Trophoblast cell (in vitro differentiated cells and primary cell): ENCODE data around the gene EID3.
"Not testable (repeated sequence)": the region's sequence is repeated elsewhere in the genome, so short reads cannot be mapped to it uniquely, and the experiment has no call there.

Experiments
- DNase-seq, 2 donors: peaks; one replicate each; pipeline ENCODE4 v3.0.0-alpha.2; 2016
- H2AFZ ChIP-seq: 2 replicates; pipeline ENCODE4 v1.6.1; 2013; ENCODE audit warnings: low read length, moderate library complexity, mild to moderate bottlenecking; ENCODE audit not compliant: insufficient read depth, poor library complexity
- H2AK5ac ChIP-seq: 2 replicates; pipeline ENCODE4 v1.6.1; 2013; ENCODE audit warnings: mild to moderate bottlenecking, low read length
- H2BK120ac ChIP-seq: 2 replicates; pipeline ENCODE4 v1.6.1; 2013; ENCODE audit warnings: low read length, mild to moderate bottlenecking, moderate library complexity; ENCODE audit not compliant: insufficient read depth, poor library complexity
- H2BK12ac ChIP-seq: 2 replicates; pipeline ENCODE4 v1.6.1; 2013; ENCODE audit warnings: mild to moderate bottlenecking, low read length, moderate library complexity
- H2BK5ac ChIP-seq: 2 replicates; pipeline ENCODE4 v1.6.1; 2013; ENCODE audit warnings: low read length, low read depth, moderate library complexity, mild to moderate bottlenecking; ENCODE audit not compliant: poor library complexity
- H3K14ac ChIP-seq: 2 replicates; pipeline ENCODE4 v1.6.1; 2013; ENCODE audit warnings: mild to moderate bottlenecking, low read length
- H3K18ac ChIP-seq: 2 replicates; pipeline ENCODE4 v1.6.1; 2013; ENCODE audit warnings: mild to moderate bottlenecking, low read length
- H3K23ac ChIP-seq: 2 replicates; pipeline ENCODE4 v1.6.1; 2013; ENCODE audit warnings: low read length
- H3K27ac ChIP-seq: 2 replicates; pipeline ENCODE4 v1.5.1; 2013; ENCODE audit warnings: low read depth, mild to moderate bottlenecking, inconsistent platforms, low read length, moderate library complexity
- H3K27me3 ChIP-seq: 2 replicates; pipeline ENCODE4 v1.6.1; 2013; ENCODE audit warnings: inconsistent platforms, mild to moderate bottlenecking, low read length, moderate library complexity; ENCODE audit not compliant: insufficient read depth
- H3K36me3 ChIP-seq, 2 experiments: 1 replicate in 1 of 2; 2 replicates in 1 of 2; pipeline ENCODE4 v1.6.1; 2013; ENCODE audit warnings: low read length in 2 of 2, mild to moderate bottlenecking in 2 of 2, moderate library complexity in 1 of 2; ENCODE audit not compliant: insufficient read depth in 2 of 2, control insufficient read depth in 1 of 2
- H3K4ac ChIP-seq: 2 replicates; pipeline ENCODE4 v1.6.1; 2013; ENCODE audit warnings: low read depth, mild to moderate bottlenecking, low read length, moderate library complexity
- H3K4me1 ChIP-seq, 2 experiments: 1 replicate in 1 of 2; 2 replicates in 1 of 2; pipeline ENCODE4 v1.6.1; 2013; ENCODE audit warnings: low read length in 2 of 2, mild to moderate bottlenecking in 2 of 2, moderate library complexity in 1 of 2; ENCODE audit not compliant: insufficient read depth in 2 of 2, control insufficient read depth in 1 of 2
- H3K4me2 ChIP-seq: 2 replicates; pipeline ENCODE4 v1.6.1; 2013; ENCODE audit warnings: inconsistent platforms, mild to moderate bottlenecking, low read length, moderate library complexity
- H3K4me3 ChIP-seq: 2 replicates; pipeline ENCODE4 v1.5.1; 2013; ENCODE audit warnings: mild to moderate bottlenecking, low read depth, low read length, inconsistent platforms
- H3K79me1 ChIP-seq: one replicate; pipeline ENCODE4 v1.6.1; 2013; ENCODE audit warnings: low read length
- H3K79me2 ChIP-seq: 2 replicates; pipeline ENCODE4 v1.6.1; 2013; ENCODE audit warnings: low read length, mild to moderate bottlenecking; ENCODE audit not compliant: control insufficient read depth, insufficient read depth, poor library complexity
- H3K9ac ChIP-seq: 2 replicates; pipeline ENCODE4 v1.6.1; 2013; ENCODE audit warnings: mild to moderate bottlenecking, low read length
- H3K9me3 ChIP-seq: 2 replicates; pipeline ENCODE4 v1.6.1; 2013; ENCODE audit warnings: low read depth, mild to moderate bottlenecking, control low read depth, inconsistent platforms, low read length; ENCODE audit not compliant: insufficient read depth
- H4K12ac ChIP-seq: 2 replicates; pipeline ENCODE4 v1.6.1; 2013; ENCODE audit warnings: low read depth, mild to moderate bottlenecking, low read length, moderate library complexity
- H4K8ac ChIP-seq: 2 replicates; pipeline ENCODE4 v1.6.1; 2013; ENCODE audit warnings: low read depth, mild to moderate bottlenecking, low read length, moderate library complexity
- H4K91ac ChIP-seq: one replicate; pipeline ENCODE4 v1.6.1; 2013; ENCODE audit warnings: low read depth, mild to moderate bottlenecking, low read length, moderate library complexity
- WGBS: extraction: QIAGEN DNeasy Blood & Tissue Kit; methylation state at CpG from one replicate; pipeline ENCODE4 v1.1.7; 2013; ENCODE audit warnings: missing lambda C conversion rate; ENCODE audit not compliant: insufficient read length, insufficient coverage; ENCODE audit errors: extremely low coverage; 5-methylcytosine and 5-hydroxymethylcytosine counted together

The EID3 gene

GRCh38 chr12:104323899-104324298 is 20.4 kb downstream of the EID3 start:
- DNase-seq: no peak
- no peak overlapping the region for H4K12ac ChIP-seq
- peaks cover 16 to 30% of the 10 kb centered on the region in 2 experiments for H3K36me3 ChIP-seq
- no peaks in the 10 kb centered on the region for H3K4me1 ChIP-seq
- no peak overlapping the region for H3K4me3 ChIP-seq
- no peak overlapping the region for H4K8ac ChIP-seq
- no peak overlapping the region for H3K23ac ChIP-seq
- no peak overlapping the region for H2AFZ ChIP-seq
- H2BK120ac ChIP-seq: no peak overlapping the region
- H2BK5ac ChIP-seq: no peak overlapping the region
- no peak overlapping the region for H3K4me2 ChIP-seq
- H3K79me2 ChIP-seq: no peaks in the 10 kb centered on the region
- H3K14ac ChIP-seq: no peak overlapping the region
- no peaks in the 10 kb centered on the region for H3K27me3 ChIP-seq
- no peaks in the 10 kb centered on the region for H3K9me3 ChIP-seq
- no peak overlapping the region for H3K4ac ChIP-seq
- H3K9ac ChIP-seq: no peak overlapping the region
- H4K91ac ChIP-seq: no peak overlapping the region
- no peaks in the 10 kb centered on the region for H3K79me1 ChIP-seq
- no peak overlapping the region for H2BK12ac ChIP-seq
- WGBS: no CpG with 5 or more reads among the region's 1 CpG
- no peak overlapping the region for H3K27ac ChIP-seq
- H2AK5ac ChIP-seq: no peak overlapping the region
- no peak overlapping the region for H3K18ac ChIP-seq

- H3K36me3 ChIP-seq: peaks cover 15 to 21% of the 10 kb centered on the region in 2 experiments
- H3K23ac ChIP-seq, H2AFZ ChIP-seq, H2AK5ac ChIP-seq, H3K14ac ChIP-seq, H4K12ac ChIP-seq, H3K79me2 ChIP-seq, H3K18ac ChIP-seq, H2BK120ac ChIP-seq, H3K27ac ChIP-seq, H3K9me3 ChIP-seq, H3K4me2 ChIP-seq, H3K4me3 ChIP-seq, H2BK5ac ChIP-seq, DNase-seq, H2BK12ac ChIP-seq, H3K27me3 ChIP-seq, H3K4ac ChIP-seq, H3K4me1 ChIP-seq, H3K79me1 ChIP-seq, H4K8ac ChIP-seq, H4K91ac ChIP-seq, H3K9ac ChIP-seq: not testable (repeated sequence)
- WGBS: no CpG with 5 or more reads among the region's 6 CpGs
These were observed 24.7 kb downstream of the EID3 start for GRCh38 chr12:104328278-104328677.

- no peak for DNase-seq
- peaks cover 15 to 21% of the 10 kb centered on the region in 2 experiments for H3K36me3 ChIP-seq
- no peak overlapping the region for H2AFZ ChIP-seq
- no peak overlapping the region for H2BK120ac ChIP-seq
- no peak overlapping the region for H3K18ac ChIP-seq
- WGBS: no CpG with 5 or more reads among the region's 1 CpG
- no peaks in the 10 kb centered on the region for H3K79me1 ChIP-seq
- no peak overlapping the region for H3K4me3 ChIP-seq
- no peak overlapping the region for H4K12ac ChIP-seq
- no peak overlapping the region for H3K14ac ChIP-seq
- H3K27me3 ChIP-seq: no peaks in the 10 kb centered on the region
- H4K91ac ChIP-seq: no peak overlapping the region
- no peak overlapping the region for H3K23ac ChIP-seq
- H2BK5ac ChIP-seq: no peak overlapping the region
- H3K9me3 ChIP-seq: no peaks in the 10 kb centered on the region
- H3K79me2 ChIP-seq: no peaks in the 10 kb centered on the region
- H2BK12ac ChIP-seq: no peak overlapping the region
- H4K8ac ChIP-seq: no peak overlapping the region
- no peak overlapping the region for H3K4me2 ChIP-seq
- H2AK5ac ChIP-seq: no peak overlapping the region
- no peak overlapping the region for H3K4ac ChIP-seq
- H3K9ac ChIP-seq: no peak overlapping the region
- no peaks in the 10 kb centered on the region for H3K4me1 ChIP-seq
- no peak overlapping the region for H3K27ac ChIP-seq
These were observed 25.3 kb downstream of the EID3 start for GRCh38 chr12:104328790-104329189.

GRCh38 chr12:104329707-104330532 is 26.4 kb downstream of the EID3 start:
- Histone ChIP-seq H3K36me3 (peaks cover 20 to 25% of the 10 kb centered on the region in 2 experiments), H3K23ac (no peak overlapping the region), H2BK12ac (no peak overlapping the region), H2AK5ac (no peak overlapping the region), H3K4me2 (no peak overlapping the region), H3K4me1 (no peaks in the 10 kb centered on the region), H3K79me2 (no peaks in the 10 kb centered on the region), H3K79me1 (no peaks in the 10 kb centered on the region), H3K18ac (no peak overlapping the region), H3K14ac (no peak overlapping the region), H4K91ac (no peak overlapping the region), H4K12ac (no peak overlapping the region), H2AFZ (no peak overlapping the region), H3K9ac (no peak overlapping the region), H3K4me3 (no peak overlapping the region), H3K27ac (no peak overlapping the region), H2BK120ac (no peak overlapping the region), H3K4ac (no peak overlapping the region), H2BK5ac (no peak overlapping the region), H3K9me3 (no peaks in the 10 kb centered on the region), H3K27me3 (no peaks in the 10 kb centered on the region), H4K8ac (no peak overlapping the region)
- WGBS: no CpG with 5 or more reads among the region's 5 CpGs
- no peak for DNase-seq
